GM19193 (cell line): Measurements from ENCODE around the gene PAPPA.

Source experiments
- POLR2A ChIP-seq: IDR thresholded peaks from 4 replicates; pipeline ENCODE4 v1.6.1; 2011; ENCODE audit not compliant: insufficient read depth, insufficient read length; ENCODE audit errors: extremely low read depth

Gene PAPPA

DNA sequence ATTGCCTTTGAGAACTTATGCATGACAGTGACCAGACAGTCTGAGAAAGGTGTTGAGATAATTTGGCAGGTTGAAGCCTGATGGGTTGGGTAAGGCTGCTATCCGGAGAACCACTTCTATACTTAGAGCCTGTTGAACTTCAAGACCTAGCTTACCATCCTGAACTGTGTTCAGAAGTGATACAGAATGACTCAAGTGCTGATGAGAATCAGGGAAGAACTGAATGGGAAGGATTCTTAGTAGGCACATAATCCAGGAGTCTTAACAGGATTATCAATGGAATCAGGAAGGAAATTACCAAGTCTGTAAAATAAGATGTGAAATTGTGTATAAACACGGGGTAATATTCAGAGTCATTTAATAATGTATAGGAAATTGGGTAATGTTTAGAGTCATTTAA lies 9.0 kb upstream of the PAPPA start:
- TF ChIP-seq POLR2A: no peak

DNA sequence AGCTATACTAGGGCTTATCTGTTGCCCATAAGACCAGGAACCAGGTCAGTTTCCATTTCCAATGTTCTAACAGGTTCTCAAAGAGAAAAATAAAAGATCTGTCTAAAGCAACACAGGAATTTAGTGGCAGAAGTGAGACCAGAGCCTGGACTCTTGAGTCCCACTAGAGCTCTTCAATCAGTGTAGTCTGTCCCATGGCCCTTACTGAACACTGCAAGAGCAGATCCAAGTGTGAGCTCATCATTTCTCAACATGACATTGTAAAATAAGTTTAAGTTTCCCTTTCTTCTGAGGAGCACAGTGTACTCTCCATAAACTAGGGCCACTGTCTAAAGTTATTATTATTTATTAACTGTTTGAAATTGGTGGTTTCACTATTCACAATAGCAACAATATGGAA lies 8.6 kb upstream of the PAPPA start:
- no peak for TF ChIP-seq POLR2A

DNA sequence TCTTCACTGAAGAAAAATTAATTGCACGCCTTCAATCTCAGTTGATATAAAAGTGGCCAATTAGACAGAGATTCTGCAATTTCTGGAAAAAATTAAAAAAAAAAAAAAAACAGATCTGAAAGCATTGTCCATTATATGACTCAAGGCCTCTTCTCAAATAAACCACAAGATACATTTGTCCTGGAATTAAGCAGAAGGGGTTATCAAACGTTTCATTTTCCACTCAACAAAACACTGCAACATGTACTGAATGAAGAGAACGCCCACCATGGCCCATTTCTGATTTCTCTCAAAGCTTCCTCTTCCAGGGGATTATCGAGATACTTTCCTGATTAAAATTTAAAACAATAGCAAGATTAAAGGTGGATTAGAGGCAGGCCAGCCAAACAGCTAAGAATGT lies 5.8 kb upstream of the PAPPA start:
- no peak for TF ChIP-seq POLR2A

DNA sequence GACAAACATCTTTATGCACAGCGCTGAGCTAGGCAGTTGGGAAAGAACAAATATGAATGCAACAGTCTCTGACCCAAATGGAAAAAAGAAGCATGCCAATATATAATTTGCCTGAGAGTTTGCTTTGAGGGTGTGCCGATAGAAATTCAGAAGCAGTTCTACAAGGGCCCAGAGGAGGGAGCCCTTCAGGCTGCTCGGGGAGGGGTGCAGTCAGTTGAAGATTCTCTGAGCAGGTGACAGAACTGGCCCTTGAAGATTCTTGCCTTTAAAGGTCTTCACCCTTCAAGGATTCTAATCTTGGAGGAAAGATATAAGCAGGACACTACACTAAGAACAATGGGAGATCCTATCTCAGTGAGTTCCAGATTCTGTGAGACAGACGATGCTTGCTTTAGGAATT lies 3.7 kb upstream of the PAPPA start:
- no peak for TF ChIP-seq POLR2A

DNA sequence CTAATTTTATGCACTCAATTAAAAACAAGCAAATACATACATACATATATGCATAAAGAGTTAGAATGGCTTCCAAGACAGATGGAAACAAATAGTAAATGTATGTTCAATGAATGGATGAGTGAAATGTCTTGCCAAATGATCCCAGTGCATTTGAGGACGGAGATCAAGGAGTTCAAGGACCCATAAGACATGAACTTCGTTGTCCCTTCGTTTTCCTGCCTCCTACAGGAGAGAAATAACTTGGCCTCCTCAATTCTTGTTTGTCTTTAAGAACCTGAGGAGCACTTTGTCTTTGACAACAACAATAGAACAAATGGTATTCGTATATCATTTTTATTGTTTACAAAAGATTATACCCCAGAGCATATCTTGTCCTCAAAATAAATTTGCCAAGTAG lies 2.4 kb upstream of the PAPPA start:
- no peak for TF ChIP-seq POLR2A

DNA sequence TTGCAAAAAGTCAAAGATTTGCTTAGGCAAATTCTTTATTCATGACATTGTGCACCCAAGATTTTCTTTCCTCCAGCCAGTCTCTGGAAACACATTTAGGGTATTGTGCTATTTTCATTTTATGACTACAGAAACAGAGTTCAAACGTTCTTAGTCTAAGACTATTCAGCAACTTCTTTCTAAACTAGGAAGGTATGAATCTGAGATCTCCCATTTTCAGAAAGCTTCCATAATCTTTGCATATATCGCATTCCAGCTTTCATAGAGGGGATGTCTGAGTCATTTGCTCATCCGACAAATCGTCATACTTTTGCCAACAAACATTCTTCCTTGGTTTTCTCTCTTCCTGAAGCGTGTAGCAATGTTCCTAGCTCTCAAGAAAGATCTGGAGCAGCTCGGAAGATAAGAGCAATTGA lies 1.6 kb upstream of the PAPPA start:
- no peak for TF ChIP-seq POLR2A

DNA sequence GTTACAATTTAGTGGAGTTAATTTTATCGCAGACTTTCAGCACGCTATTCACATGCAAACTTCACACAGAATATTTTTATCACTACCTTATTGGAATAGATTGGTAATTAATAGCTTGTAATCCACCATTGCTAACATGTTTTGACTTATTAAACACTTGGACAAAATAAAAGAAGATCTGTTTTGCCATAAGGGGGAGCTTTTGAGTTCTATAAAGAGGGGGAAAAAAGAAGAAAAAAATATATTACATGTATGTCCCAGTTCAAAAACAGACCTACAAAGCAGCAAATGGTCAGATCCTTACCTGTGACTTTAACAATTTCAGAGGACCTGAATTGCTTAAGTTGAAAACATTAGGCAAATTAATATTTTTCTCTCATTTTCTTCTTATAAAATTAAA lies 1.2 kb upstream of the PAPPA start:
- TF ChIP-seq POLR2A: no peak

DNA sequence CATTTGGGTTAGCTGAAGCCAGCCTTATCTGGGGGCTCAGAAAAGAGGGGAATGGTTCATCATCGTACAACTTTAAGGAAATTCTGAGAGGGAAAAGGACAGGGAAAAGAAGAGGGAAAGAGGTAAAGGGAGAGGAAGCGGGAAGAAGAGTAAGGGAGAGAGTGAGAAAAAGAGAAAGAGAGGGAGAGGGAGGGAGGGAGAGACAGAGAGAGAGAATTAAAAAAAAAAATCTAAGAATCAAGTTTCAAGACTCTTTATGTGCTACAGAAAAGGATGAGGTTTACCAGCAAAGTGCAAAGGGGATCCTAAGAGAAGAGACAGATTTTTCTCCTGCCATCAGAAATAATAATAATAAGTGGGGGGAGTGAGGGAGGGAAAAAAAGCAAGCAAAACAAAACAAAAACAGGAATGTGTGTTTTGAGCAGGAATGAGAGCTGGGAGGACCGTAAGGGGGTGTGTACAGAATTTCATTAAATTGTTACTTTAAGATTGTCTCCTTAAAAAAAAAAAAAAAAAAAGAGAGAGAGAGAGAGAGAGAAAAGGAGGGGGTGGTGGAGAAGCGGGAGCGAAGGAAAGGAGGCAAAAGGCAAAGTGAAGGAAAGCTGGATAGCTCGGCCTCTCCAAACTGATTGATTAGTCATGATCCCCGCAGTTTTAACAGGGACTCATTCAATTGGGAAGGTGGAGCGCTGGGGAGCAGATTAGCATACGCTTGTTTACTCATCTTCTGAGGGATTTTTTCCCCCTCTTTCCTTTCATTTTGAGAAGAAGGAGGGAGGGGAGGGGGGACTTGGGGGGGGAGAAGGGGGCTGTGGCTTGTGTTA lies 438 bp upstream of the PAPPA start:
- TF ChIP-seq POLR2A: no peak

DNA sequence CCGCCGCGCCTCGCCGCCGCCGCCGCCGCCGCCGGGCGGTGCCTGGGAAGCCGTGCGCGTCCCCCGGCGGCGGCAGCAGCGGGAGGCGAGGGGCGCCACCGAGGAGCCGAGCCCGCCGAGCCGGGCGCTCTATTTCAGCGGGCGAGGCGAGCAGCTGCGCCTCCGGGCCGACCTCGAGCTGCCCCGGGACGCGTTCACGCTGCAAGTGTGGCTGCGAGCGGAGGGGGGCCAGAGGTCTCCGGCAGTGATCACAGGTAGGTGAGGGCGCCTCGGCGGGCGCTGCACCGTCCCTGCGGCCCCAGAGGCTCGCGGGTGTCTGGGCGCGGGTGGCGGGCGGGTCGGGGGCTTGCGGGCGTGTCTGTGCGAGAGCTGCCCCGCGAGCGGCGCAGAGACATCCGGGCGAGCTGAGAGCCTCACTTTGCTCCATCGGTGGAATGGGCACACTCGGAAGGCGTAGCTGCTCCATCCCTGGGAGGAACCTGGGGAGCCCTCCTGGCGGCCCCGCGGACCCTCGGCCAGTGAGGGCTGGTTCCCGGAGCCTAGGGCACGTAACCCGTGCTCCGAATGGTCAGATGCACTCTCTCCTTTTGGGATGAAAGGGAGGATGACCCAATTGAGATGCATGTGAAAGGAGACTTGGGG lies 864 bp downstream of the PAPPA start:
- no peak for TF ChIP-seq POLR2A

DNA sequence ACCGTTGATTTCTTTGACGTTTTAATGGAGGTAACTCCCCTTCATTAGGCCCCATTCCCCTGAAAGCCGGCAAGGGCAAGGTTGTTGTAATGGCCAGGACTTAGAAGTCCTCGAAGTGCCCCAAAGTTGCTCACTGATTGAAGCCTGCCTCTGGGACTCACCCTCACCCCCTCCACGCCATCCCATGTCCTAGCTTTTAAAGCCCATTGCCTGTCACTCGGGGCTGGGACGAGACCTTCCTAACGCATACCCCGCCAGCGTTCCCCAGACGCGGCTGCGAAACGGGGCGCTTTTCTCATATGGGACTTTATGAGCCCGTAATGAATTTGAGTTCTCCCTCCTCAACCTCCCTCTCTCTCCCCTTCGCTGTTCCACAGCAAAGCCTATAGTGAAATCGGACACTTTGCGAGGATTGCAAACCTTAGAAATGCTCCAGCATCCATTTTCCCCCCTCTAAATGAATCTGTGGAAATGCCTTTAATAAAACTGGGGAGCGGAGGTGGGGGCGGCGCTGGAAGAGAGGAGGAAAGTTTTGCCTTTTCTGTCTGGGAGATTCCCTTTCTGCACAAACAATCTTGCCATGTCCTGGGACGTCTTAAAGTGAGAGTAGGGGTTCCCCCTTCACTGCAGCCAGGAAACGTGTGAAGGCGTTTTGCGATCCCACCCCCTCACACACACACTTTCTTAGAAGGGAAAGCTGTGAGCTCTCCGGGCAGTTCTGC lies 1.5 kb downstream of the PAPPA start:
- no peak for TF ChIP-seq POLR2A

DNA sequence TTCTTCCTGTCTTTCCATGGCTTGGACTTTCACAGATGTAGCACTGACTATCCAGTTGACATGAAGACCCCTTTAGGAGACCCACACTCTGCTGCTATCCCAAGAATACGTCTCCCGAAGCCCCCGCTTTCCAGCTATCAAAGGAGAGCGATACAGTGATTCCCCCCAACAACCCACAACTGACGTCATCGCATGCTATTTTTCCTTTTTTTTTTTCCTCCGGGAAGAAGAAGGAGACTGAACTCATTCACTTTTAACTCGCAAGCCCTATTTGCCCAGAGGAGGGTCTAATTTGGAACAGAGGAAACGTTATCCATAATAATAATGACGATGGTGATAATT lies 2.1 kb downstream of the PAPPA start:
- no peak for TF ChIP-seq POLR2A

DNA sequence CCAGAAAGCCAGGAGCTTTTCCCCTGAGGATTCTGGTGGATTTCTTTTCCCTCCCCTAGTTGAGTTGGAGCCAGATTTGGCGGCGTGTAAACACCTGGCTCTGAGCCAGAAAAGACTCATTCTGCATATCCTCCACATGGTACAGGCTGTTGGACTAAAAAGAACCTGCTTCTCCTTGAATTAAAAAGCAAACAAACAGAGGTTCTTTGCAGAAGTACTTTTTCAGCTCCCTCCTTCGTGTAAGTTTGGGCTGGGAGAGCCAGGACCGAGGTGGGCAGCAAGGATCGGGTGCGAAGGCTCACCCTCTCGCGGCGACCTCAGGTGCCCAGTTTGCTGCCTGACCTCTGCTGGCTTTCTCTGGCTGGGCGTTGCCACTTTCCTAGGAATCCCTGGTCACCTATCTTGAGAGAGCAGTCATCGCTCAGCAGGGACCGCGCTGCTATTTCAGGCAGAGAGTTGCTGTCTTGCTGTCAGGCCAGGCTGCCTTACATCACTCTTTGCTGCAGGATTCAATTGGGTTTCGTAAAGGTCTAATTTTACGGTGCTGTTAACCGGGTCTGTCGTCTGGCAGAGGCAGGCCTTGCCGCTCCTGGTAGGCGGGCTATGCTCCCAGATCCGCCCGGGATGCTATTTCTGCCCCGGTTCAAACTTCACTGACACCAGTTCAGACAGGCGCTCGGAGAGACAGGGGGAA lies 3.2 kb downstream of the PAPPA start:
- no peak for TF ChIP-seq POLR2A

DNA sequence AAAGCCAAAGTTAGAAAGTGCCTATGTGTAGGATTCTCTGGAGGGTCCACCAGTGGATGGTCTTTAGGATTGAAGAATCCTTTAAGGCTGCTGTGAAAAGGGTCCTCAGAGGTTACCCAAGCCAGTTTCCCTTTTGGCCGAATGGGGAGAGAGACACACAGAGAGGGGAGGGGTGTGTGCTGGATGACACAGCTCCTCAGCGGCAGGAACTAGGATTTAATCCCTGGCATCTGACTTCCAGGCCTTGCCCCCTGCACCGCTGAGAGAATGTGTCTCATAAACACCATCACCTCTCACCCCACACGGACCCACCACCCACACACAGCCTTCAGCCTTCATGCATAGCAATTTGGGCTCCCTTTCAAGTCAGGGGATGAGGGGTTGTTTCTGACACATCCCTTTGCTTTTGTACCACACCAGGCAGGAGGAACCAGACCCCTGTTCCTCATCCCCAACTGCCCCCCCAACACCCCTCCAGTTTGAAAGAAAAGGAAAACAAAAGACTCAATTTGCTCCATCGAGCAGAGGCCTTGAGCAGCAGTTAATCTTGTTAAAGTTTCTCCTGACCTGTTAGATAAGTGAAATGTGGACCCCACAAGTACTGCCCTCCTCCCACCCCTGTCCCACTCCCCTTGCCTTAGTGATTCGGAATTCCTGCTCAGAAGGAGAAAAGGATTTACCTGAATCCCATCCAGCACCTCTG lies 4.0 kb downstream of the PAPPA start:
- TF ChIP-seq POLR2A: no peak

DNA sequence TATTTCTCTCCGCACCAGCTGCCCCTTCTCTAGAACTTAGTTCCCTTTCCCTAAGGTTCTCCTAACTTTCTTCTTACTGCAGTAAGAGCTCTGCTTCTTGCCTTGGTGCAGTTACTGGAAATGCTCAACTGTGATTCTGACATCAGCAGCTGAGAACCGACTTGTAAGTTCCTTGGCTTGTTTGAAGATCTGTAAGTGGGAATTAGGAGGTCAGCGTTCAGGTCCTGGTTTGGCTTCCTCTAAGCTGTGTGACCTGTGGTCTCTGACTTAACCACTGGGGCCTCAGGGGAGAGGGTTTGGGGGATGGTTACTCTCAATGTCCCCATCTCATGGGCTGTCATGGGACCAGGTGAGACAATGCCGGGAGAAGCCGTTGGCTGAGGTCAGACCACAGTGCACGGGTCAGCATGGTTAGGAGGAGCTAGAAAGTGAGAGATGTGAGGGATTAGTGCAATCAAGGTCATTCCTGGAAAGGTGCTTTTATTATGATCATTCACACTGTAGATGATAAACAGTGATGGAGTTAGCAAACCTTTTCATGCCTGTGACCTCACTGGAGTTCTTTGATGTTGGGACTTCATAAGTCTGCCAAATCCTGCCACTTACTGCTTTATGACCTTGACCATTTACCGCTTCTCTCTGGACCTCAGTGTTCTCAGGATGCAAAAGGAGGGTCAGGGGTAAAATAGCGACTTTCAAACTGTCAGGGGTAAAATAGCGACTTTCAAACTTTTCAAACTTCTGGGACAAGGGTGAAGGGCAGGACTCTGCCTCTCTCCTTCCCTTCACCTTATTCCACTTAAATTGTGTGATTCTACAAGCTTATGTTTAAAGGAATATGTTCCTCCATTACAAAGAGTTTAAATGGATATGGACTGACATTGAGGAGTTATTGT lies 7.3 kb downstream of the PAPPA start:
- no peak for TF ChIP-seq POLR2A

DNA sequence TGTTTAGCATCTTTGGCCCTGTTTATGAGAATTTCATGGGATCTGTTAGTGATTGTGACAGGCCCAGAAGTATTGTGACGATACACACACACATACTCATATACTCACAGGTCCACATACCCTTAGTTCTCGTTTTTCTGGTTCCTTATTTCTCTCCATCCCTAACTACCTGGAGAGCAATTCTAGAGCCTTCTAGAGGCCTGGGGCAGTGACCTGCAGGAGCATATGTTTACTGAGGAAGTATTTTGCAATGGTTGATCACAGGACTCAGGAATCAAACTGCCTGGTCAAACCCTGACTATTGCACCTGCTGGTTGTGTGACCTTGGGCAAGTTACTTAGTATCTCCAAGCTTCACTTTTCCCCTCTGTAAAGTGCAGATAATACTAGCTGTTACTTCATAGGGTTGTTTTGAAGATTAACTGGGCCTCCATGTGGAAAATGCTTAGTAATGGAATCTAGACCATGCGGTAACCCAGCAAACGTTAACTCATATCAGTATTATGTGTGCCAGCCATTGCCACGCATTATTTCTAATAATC lies 8.7 kb downstream of the PAPPA start:
- TF ChIP-seq POLR2A: no peak
